Right cardiac atrium (tissue), 5 donors: ENCODE measurements around the gene IRF4. TPM values are rescaled to one million over a fixed set of nuclear protein-coding genes. Genes with fewer than 3 reads are reported as not detected.
"Not testable (repeated sequence)": the region's sequence is repeated elsewhere in the genome, so short reads cannot be mapped to it uniquely, and the experiment has no call there.

Experiments
- ATAC-seq, 2 donors: fragments of 200-7000 bp; cut with Tn5 transposase; one replicate each; pipeline versions ENCODE4 v1.8.0 to v1.9.1; 2020; ENCODE audit warnings: moderate library complexity in 2 of 2, mild to moderate bottlenecking in 1 of 2
- DNase-seq, 3 donors: peaks; one replicate each; pipeline ENCODE4 v3.0.0-alpha.2; 2020
- H3K27ac ChIP-seq: one replicate; pipeline ENCODE4 v1.5.1; 2013; ENCODE audit warnings: mild to moderate bottlenecking, low read length, control low read depth, moderate library complexity
- H3K27me3 ChIP-seq: one replicate; pipeline ENCODE4 v1.6.1; 2013; ENCODE audit not compliant: control insufficient read depth, insufficient read depth
- H3K4me1 ChIP-seq: one replicate; pipeline ENCODE4 v1.6.1; 2013; ENCODE audit warnings: low read length; ENCODE audit not compliant: control insufficient read depth, insufficient read depth
- H3K4me3 ChIP-seq: one replicate; pipeline ENCODE4 v1.5.1; 2013; ENCODE audit warnings: low read length, control low read depth
- H3K9me3 ChIP-seq: one replicate; pipeline ENCODE4 v1.6.1; 2013; ENCODE audit warnings: low read length; ENCODE audit not compliant: control insufficient read depth
- WGBS: extraction: QIAGEN DNeasy Blood & Tissue Kit; methylation state at CpG from one replicate; pipeline ENCODE4 v1.1.7; 2013; 5-methylcytosine and 5-hydroxymethylcytosine counted together
- intact Hi-C, 4 donors: fragments of 100-400 bp; cut with DNase I; formaldehyde crosslinking; loops; one replicate each; pipeline versions ENCODE4 v1.11.0 to v1.14.0; 2022 to 2023
- polyA plus RNA-seq: library from polyadenylated mRNA; stranded (reverse); fragments of 200-250 nt; gene quantifications from one replicate; pipeline ENCODE4 v1.2.3, GENCODE V29; 2013
- total RNA-seq, 4 donors: library from RNA; stranded (reverse); fragmentation: NEBNext Ultra II Directional; extraction: Animal tissue kit (Norgen Biotek cat#: 25700); gene quantifications; one replicate each; pipeline ENCODE4 v1.2.1, GENCODE V29; 2021
- donor health status: healthy with polysubstance abuse.
- donor health status: DM: no; HTN: yes; CAD: no.
- donor health status: DM: no; HTN: no; CAD: no.
- donor health status: DM: no; HTN: yes; CAD: no; lungs with severe emphysema.
- donor health status: DM: yes; HTN: yes; CAD: no.

IRF4 gene
- total and polyA plus RNA-seq, 5 donors, result 0.41 to 1.4 (median 0.54) TPM

DNA sequence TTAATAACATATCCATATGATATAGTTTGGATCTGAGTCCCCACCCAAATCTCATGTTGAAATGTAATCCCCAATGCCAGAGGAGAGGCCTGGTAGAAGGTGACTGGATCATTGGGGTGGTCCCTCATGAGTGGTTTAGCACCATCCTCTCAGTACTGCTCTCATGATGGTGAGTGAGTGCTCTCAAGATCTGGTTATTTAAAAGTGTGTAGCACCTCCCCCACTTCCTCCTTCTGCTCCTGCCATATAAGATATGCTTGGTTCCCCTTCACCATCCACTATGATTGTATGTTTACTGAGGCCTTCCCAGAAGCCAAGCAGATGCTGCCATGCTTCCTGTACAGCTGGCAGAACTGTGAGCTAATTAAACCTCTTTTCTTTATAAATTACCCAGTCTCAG is 22.9 kb downstream of the IRF4 start:
- DNase-seq, result no peak
- no peak overlapping the region for H3K4me3 ChIP-seq
- no peaks in the 10 kb centered on the region for H3K27me3 ChIP-seq
- H3K4me1 ChIP-seq, result no peaks in the 10 kb centered on the region
- no peak overlapping the region for H3K27ac ChIP-seq
- ATAC-seq, result no peak
- peaks cover 2% of the 10 kb centered on the region for H3K9me3 ChIP-seq
- intact Hi-C loops, result no loop called here

DNA sequence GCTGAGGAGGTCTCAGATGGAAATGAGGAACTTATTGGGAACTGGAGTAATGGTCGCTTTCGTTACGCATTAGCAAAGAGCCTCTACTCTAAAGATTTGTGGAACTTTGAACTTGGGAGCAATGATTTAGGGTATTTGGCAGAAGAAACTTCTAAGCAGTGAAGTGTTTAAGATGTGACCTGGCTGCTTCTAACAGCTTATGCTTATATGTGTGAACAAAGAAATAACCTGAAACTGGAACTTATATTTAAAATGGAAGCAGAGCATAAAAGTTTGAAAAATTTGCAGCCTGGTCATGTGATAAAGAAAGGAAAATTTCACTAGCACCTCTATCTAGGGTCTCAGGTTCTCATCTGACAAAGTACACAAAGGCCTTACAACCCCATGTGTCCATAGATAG is 23.5 kb downstream of the IRF4 start:
- no peak for DNase-seq
- peaks cover 2% of the 10 kb centered on the region for H3K9me3 ChIP-seq
- H3K4me3 ChIP-seq, result no peak overlapping the region
- no peaks in the 10 kb centered on the region for H3K4me1 ChIP-seq
- intact Hi-C loops, result no loop called here
- ATAC-seq, result no peak
- 98% methylated on average over 3 of the region's 3 CpGs for WGBS
- H3K27me3 ChIP-seq, result no peaks in the 10 kb centered on the region
- H3K27ac ChIP-seq, result no peak overlapping the region

DNA sequence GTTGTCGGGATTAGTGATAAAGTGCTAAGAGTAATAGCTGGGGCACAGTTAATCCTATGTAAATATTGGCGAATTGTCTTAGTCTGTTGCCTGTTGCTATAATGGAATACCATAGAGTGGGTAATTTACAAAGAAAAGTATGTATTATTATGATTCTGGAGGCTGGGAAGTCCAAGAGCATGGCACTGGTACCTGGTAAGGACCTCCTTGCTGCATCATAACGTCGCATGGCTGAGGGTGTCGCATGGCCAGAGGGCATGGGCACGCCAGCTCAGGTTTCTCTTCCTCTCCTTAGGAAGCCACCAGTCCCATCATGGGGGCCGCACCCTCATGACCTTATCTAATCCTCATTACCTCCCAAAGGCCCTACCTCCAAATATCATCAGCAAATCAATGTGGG is 29.7 kb downstream of the IRF4 start:
- Histone ChIP-seq H3K27me3 (no peaks in the 10 kb centered on the region), H3K4me1 (no peaks in the 10 kb centered on the region), H3K4me3 (no peak overlapping the region), H3K9me3 (peaks cover 3% of the 10 kb centered on the region), H3K27ac (no peak overlapping the region)
- DNase-seq (no peak), ATAC-seq (no peak)
- 84% methylated on average over 7 of the region's 7 CpGs for WGBS
- intact Hi-C loops, result no loop called here

DNA sequence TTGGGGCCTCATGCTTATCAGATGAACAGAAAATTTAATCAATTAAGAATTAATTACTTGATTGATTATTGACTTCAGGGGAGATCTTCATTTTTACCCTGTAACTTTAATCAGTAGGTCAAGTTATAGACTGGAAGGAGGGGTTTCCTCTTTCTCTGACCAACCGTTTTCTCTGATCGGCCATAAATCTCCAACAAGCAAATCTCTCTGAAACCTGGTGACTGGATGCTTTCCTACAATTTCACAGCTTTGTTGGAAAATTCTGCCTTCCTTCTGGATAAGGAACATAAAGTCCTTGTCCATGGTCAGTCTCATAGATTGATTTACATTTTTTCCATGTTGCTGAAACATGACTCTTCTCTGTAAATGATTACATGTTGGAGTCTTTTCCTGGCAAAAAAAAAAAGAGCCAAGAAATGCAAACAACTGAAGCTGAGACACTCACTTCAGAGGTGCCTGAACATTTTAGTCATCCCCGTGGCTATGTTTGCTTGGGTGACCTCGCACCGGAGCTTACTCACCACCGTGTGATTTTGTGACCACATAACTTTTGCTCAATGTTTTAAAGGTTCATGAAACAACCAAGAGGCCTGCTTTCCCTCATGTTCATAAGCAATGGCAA is 31.0 kb downstream of the IRF4 start:
- Histone ChIP-seq H3K27me3 (no peaks in the 10 kb centered on the region), H3K9me3 (peaks cover 2% of the 10 kb centered on the region), H3K27ac (no peak overlapping the region), H3K4me3 (no peak overlapping the region), H3K4me1 (no peaks in the 10 kb centered on the region)
- DNase-seq, result no peak
- 72% methylated on average over 6 of the region's 6 CpGs for WGBS
- intact Hi-C loops, result no loop called here
- peak in 1 of 2 donors; percentile 51 for ATAC-seq

DNA sequence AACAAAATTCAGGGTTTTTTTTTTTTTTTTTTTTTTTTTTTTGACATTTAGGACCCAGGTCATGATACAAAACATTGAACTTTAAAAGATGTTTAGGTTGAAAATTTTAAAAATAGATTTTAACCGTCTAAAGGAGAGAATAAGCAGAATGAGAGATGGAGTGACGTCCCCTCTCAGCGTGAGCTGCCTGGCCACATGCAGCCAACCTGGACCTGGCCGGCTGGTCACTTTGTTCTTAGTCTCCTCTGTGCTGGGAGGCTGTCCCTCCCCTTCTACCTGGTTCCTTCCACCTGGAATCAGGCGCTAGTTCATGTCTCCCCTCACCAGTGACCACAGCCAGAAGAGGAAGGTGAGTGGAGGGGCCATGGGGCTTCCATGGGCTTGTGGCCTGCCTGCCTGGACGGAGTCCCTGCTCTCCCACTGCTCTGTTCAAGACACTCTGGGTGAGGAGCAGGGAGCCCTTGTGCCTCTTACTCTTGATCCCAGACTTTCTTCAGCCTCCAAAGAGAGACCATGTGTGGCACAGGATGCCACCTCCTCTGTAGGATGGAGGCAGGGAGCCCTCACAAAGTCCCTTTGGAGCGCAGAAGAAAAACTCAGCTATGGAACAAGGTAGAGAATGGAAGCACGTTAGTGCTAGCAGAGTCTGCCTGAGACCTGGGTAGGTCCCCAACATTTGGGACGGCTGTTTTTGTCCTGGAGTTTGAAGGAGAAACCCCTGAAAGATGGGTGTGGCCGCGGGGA is 31.7 kb downstream of the IRF4 start:
- H3K9me3 ChIP-seq, result peaks cover 2% of the 10 kb centered on the region
- no peaks in the 10 kb centered on the region for H3K4me1 ChIP-seq
- intact Hi-C loops, result no loop called here
- H3K27me3 ChIP-seq, result no peaks in the 10 kb centered on the region
- WGBS, result 92% methylated on average over 11 of the region's 11 CpGs
- ATAC-seq, result no peak
- no peak for DNase-seq
- no peak overlapping the region for H3K4me3 ChIP-seq
- no peak overlapping the region for H3K27ac ChIP-seq

DNA sequence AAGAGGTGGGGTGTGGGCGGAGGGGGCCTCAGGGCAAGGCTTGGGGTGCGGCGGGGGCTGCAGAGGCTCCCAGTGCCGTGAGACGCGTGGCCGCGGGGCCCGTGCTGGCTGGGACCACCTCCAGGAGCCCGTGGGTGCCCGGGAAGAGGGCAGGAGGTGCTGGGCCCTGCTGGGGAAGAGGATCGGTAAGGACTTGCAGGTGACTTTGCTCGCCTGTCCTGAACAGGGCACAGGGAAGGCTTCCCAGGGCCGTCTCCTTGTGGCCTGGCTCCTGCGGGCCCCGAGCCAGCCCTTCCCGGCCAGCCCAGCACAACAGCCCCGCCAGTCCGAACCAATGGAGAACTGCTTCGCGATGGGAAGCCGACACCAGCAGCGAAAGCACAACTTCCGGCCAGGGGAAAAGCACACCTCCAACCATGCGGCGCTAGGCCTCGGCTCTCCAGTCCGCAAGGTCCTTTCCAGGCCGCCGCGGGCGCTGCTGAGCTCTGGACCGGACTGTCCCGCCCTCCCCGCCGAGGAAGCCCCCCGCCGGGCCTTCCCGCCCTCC is 32.3 kb downstream of the IRF4 start:
- peak in 1 of 2 donors; percentile 27 for ATAC-seq

DNA sequence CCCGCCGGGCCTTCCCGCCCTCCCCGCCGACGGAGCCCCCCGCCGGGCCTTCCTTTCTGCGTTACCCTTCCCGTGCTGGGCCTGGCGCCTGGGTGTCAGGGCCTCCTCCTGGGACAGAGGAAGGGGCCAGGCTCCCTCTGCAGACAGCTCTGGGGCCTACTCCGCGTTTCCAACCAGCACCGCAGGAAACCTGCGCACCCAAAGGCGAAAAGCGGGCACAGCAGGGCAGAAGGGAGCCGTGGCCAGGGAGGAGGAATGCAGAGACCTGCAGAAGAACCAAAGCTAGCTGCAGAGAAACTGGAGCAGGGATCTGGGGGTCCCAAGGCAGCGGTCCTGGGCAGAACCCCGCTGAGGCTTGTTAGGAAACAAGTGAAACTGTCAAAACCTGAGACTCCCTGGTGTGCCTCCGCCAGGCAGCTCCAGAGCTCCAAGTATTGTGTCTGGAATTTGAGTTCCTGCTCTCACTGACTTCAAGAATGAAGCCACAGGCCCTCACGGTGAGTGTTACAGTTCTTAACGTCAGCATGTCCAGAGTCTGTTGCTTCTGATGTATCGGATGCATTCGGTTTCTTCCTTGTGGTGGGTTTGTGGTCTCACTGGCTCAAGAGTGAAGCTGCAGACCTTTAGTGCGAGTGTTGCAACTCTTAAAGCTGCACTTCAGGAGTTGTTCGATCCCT is 33.3 kb downstream of the IRF4 start:
- H3K4me3 ChIP-seq, result no peak overlapping the region
- no peak for DNase-seq
- ATAC-seq, result no peak
- 92% methylated on average over 26 of the region's 27 CpGs for WGBS
- H3K4me1 ChIP-seq, result no peaks in the 10 kb centered on the region
- no peaks in the 10 kb centered on the region for H3K27me3 ChIP-seq
- intact Hi-C loops, result no loop called here
- peaks cover 2% of the 10 kb centered on the region for H3K9me3 ChIP-seq
- no peak overlapping the region for H3K27ac ChIP-seq

More for the DNA sequence above, 32.3 kb downstream of the IRF4 start:
- no peaks in the 10 kb centered on the region for H3K27me3 ChIP-seq
- no peaks in the 10 kb centered on the region for H3K4me1 ChIP-seq
- peaks cover 2% of the 10 kb centered on the region for H3K9me3 ChIP-seq
- WGBS, result 97% methylated on average over 39 of the region's 39 CpGs
- intact Hi-C loops, result no loop called here
- no peak for DNase-seq
- no peak overlapping the region for H3K27ac ChIP-seq
- no peak overlapping the region for H3K4me3 ChIP-seq

DNA sequence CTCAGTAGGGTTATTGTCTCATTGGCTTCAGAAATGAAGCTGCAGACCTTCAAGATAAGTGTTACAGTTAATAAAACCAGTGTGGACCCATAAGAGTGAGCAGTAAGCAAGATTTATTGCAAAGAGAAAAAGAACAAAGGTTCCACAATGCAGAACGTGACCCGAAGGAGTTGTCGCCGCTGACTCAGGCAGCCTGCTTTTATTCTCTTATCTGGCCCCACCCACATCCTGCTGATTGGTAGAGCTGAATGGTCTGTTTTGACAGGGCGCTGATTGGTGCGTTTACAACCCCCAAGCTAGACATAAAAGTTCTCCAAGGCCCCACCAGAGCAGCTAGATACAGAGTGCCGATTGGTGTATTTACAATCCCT is 33.9 kb downstream of the IRF4 start:
- H3K27ac ChIP-seq, ATAC-seq, DNase-seq, H3K27me3 ChIP-seq, H3K9me3 ChIP-seq, intact Hi-C loops, H3K4me1 ChIP-seq, H3K4me3 ChIP-seq: not testable (repeated sequence)
- 75% methylated on average over 7 of the region's 7 CpGs for WGBS

DNA sequence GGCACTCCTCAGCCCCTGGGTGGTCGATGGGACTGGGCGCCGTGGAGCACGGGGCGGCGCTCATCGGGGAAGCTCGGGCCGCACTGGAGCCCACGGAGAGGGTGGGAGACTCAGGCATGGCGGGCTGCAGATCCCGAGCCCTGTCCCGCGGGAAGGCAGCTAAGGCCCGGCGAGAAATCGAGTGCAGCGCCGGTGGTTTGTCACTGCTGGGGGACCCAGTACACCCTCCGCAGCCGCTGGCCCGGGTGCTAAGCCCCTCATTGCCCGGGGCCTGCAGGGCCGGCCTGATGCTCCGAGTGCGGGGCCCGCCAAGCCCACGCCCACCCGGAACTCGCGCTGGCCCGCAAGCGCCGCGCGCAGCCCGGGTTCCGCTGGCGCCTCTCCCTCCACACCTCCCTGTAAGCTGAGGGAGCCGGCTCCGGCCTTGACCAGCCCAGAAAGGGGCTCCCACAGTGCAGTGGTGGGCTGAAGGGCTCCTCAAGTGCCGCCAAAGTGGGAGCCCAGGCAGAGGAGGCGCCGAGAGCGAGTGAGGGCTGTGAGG is 34.7 kb downstream of the IRF4 start:
- H3K27me3 ChIP-seq, ATAC-seq, H3K9me3 ChIP-seq, DNase-seq, H3K4me3 ChIP-seq, H3K27ac ChIP-seq, intact Hi-C loops, H3K4me1 ChIP-seq: not testable (repeated sequence)
- 96% methylated on average over 45 of the region's 45 CpGs for WGBS

DNA sequence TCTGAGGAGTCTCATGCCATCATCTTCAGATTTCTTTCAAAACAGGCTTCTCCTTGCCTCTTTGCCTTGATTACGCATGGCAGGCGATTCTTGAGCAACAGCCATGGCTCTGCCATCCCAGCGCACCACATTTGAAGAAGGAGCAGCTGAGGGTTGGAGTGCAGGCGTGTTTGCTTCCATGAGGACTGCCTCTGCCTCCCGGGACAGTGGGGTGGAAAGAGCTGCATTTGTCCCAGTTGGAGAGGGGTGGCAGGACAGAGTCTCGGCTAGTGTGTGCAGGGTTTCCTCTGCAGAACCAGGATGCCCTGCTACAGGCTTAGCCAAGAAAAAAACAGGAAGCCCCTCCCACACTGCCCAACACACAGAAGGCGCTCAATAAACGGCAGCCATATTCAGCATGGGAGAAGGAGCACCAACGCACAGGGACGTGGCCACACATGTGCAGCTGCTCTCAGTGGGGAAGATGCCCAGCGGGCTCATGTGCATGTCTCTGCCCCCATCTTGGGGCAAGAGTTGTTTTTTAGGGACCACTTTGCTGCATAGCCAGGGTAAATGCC is 36.6 kb downstream of the IRF4 start:
- H3K4me3 ChIP-seq, result no peak overlapping the region
- WGBS, result 86% methylated on average over 11 of the region's 11 CpGs
- ATAC-seq, result no peak

More for the DNA sequence above, 36.6 kb downstream of the IRF4 start:
- Histone ChIP-seq H3K27me3 (no peaks in the 10 kb centered on the region), H3K27ac (no peak overlapping the region), H3K9me3 (no peaks in the 10 kb centered on the region), H3K4me1 (no peaks in the 10 kb centered on the region)
- intact Hi-C loops, result no loop called here
- DNase-seq, result no peak
